HG02571 (cell line): ENCODE data around the gene ZNF292.
"Not testable (repeated sequence)": the region's sequence is repeated elsewhere in the genome, so short reads cannot be mapped to it uniquely, and the experiment has no call there.

Experiments used
- ATAC-seq: cut with Tn5 transposase; IDR thresholded peaks from one replicate; pipeline ENCODE4 v1.9.1; 2021; ENCODE audit warnings: mild to moderate bottlenecking, moderate library complexity; ENCODE audit not compliant: unreplicated experiment

Gene ZNF292

DNA sequence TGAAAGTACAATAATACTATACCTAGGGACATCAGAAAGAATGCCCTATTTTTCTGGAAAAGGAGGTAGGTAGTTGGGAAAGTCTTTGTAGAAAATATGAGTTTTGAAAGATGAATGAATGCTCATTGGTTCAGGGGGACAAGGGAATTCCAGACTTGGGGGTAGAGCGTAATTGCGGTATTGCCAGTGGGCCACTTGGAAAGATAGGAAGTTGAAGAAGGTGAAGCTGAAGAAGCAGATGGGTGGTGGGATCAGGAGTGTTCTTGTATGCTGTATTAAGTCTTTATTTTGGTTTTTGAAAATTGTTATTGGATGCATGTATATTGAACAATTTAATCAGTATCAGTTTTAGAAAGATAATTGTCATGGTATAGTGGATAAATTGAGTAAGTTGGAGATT, 109.1 kb downstream of the ZNF292 start:
- ATAC-seq = no peak

DNA sequence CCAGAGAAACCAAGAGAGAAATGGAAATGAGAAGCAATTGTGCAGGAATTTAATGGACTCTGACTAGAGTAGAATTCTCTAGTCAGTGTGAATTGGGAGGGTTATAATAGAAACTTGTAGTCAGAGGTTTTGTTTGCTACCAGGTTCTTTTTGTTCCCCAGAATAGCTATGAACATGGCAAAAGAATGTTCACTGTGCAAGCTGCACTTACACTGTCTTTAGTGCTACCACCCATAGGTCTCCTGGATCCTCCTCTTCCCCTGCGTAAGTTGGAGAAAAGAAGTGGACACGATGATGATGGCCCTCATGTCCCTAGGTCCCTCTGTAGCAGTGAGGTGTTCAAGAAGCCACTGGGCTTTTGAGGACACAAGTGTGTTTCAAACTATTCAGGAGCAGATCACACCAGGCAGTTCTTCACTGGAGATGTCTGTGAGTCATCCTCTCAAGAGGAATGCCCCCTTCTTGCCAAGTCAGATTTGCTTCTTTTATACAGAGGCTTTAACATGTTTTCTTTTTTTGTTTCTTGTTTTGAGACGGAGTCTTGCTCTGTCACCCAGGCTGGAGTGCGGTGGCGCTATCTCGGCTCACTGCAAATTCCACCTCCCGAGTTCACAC, 119.4 kb downstream of the ZNF292 start:
- no peak for ATAC-seq

DNA sequence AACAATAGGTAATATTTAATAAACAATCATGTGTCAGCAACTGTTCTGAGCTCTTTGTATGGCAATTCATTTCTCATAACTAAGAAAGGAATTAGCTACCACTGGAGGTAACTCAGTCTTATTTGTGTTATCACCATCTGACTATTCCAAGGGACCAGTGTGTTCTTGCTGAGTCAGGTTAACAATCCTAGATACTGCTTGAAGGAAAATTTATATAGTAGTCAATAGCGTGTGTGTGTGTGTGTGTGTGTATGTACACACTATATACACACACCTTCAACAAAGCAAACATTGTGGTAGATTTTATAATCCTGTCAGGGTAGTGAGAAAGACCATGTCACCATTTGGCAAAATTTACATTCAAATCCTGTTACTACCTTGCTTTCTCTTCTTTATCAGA, 121.3 kb downstream of the ZNF292 start:
- no peak for ATAC-seq

DNA sequence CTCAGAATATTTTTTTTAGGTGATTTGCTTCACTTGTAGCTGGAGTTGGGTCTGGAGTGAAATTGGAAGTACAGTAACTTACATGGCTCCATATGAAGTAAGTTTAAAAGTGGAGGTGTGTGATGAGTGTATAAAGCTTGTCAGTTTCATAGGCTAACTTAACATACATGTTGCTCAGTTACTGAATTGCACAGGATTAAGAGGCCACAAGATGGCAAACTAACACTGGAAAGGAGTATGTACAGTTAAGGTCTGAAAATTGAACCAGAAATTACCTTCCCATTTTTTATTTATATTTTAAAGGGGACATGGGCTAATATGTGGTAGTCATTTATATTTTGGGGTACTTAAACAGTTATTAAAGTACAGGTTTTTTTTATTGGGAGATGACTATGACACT, 121.8 kb downstream of the ZNF292 start:
- ATAC-seq = no peak

DNA sequence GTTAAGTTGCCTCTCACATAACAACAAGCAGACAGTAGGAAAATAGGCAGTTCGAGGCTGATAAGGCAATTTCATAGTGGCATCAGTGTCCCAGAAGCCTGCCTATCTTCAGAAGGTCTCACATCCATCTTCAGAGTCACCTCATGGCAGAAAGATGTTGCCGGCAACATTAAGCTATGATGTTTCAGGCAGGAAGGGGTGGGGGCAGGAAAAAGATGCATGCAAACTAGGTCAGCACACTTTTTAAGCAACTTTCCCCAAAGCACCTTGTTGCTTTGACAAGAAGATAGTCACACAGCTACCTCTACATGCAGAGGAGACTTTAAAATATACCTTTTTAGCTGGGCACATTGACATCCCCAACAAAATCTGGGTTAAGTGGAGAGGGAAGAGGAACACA, 123.8 kb downstream of the ZNF292 start:
- no peak for ATAC-seq

DNA sequence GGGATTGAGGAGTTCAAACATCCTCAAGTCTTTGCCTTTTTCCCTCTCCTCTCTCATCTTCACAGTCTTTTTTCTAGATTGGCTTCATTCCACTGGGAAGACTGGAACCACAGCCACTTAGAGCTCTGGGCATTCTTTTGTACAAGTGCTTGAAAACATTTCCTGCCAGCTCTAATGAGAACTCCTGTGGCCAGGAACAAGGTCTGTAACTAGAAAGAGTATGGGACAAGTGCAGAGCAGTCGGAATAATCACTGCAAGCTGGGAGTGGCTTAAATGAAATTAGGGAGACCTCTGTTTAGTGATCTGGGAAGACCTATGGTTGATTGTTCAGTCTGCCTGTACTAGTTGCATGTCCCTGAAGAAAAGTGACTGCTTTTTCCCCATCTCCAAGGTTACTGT, 126.1 kb downstream of the ZNF292 start:
- no peak for ATAC-seq

DNA sequence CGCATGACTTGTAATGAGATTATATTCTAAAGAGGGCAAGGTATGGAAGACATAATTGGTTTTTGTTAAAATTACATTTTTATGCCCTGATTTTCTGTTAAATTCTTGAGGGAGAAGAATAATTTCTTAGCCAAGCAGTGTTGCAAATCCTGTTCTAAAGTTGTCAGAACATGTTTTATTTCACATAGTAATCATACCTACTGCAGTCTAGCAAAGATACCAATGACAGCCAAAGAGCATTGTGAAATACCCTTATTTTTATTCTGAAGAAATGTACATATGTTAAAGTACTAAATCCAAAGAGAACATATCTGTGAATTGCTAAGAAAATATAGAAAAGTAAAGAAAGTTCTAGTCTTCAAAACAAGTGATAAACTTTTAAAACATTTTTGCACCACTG, 127.4 kb downstream of the ZNF292 start:
- no peak for ATAC-seq

DNA sequence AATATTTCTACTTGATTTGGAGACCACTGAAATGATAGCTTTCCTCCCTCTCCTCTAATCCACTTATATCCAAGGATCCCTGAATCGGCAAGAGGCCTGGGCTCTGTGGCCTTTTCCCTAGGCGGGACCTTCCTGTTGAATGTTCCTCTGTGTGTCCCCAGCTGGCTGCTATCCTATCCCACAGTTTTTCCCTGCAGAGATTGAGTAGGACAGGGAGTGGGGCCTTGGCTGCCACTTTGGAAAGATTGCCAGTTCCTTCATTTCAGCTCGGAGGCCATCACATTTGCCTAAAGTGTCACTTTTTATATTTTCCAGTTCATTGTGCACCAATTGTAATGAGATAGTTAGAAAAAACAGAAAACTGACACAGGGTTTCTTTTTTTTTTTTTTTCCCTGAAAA, 128.1 kb downstream of the ZNF292 start:
- ATAC-seq = no peak

DNA sequence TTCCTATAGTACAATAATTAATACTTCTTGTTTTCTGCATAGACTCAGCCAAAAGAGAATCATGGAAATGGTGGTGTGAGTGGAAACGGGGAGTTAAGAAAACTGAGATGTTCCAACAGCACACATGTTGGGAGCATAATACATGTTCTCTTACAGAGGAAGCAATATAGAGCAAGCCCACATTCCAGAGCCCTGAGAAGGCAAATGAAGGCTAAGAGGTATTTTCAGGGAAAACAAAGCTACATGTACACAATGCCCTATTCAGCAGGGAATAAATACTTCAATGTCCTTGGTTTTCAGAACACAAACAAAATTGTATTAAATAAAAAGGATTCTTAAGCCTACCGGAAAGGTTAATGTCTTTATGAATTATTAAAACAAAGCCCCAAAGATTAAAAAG, 131.9 kb downstream of the ZNF292 start:
- no peak for ATAC-seq

DNA sequence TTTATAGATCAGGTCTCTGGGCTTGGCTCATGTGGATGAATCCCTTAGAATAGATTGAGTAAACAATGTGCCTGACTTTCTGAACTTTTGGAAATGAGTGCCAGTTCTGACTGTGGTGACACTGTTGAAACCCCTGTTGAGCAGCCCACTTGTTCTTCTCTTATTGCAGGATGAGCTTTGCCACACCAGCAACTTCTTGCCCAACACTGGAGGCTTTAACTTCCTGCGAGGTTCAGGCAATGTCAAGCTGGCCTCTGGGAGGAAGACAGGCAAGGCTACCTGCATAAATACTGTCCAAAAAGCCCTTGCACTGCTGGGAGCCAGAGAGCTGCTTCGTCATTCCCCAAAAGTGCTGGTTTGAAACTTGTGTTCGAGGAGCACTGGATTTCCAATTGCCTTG, 134.2 kb downstream of the ZNF292 start:
- ATAC-seq = no peak

DNA sequence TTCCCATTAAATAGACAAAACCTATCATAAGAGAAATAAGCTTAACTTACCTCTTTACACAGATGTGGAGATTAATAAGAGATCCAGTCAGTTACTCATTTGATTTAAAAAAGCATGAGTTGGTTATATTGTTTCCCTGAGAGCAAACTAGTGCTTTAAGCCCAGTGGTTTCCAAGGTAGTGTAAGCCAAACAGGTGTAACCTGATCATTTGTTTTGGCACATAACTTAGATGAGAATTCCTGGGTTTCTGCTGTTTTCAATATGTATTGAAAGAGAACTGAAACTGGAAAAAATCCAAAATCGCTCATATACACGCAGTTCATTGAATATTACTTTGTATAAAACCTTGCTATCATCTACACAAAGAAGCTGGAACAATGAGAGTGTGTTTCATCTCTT, 136.5 kb downstream of the ZNF292 start:
- no peak for ATAC-seq

DNA sequence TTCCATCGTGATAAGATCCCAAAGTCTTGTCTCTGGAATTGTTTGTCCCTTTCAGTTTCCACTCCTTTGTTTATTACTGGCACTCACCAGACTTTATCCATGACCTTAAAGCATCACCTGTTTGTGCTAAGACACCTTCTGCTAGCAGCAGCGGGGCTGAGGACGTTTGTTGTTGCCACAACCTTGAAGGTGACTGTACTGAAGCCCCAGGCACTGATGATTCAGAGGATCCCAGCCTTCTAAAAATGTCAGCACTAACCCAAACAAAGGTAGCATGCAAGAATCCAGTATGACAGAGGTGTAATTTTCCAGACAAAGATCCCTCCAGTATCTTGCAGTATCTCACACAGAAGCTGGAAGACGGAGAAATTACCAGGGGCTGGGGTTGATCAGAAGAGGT, 138.2 kb downstream of the ZNF292 start:
- no peak for ATAC-seq

DNA sequence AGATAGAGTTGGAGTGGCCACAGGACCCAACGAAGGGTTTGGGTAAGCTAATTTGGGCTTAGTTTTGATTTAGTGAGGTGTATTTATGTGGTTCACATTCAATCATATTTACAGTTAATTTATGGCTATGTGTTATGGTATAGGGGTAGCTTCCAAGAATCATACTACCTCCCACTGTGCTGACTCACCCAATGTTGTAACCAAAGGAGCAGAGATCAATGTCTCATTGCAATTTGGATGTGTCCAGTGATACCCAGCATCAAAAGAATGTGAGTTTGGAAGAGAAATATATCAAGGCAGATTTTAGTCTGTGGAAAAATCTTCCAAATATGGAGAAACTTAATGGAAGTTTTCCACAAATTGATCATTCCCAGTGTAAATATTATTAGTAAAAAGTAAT, 141.8 kb downstream of the ZNF292 start:
- ATAC-seq = no peak

DNA sequence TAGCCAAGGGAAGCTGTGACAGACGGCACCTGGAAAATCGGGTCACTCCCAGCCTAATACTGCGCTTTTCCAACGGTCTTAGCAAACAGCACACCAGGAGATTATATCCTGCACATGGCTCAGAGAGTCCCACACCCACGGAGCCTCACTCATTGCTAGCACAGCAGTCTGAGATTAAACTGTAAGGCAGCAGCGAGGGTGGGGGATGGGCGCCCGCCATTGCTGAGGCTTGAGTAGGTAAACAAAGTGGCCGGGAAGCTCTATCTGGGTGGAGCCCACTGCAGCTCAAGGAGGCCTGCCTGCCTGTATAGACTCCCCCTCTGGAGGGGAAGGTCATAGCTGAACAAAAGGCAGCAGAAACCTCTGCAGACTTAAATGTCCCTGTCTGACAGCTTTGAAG, 145.9 kb downstream of the ZNF292 start:
- not testable (repeated sequence) for ATAC-seq

DNA sequence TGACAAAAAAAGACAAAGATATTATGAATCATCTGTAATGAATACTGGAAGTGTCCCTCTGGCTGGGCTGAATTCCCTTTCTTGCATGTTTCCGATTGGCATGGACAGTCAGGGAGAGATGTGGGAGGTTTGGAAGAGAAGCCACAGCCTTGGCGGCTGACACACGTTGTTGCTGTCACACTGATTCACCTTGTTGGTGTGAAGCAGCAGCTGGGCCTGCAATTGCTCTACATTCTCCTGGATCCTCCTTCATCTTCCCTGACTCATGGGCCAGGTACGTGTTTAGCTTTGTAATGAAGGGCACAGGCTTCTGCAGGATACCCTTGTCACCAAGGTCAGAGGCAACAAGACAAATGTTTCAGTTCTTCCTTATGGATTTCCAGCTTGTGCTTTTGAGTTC, 153.6 kb downstream of the ZNF292 start:
- ATAC-seq = no peak

DNA sequence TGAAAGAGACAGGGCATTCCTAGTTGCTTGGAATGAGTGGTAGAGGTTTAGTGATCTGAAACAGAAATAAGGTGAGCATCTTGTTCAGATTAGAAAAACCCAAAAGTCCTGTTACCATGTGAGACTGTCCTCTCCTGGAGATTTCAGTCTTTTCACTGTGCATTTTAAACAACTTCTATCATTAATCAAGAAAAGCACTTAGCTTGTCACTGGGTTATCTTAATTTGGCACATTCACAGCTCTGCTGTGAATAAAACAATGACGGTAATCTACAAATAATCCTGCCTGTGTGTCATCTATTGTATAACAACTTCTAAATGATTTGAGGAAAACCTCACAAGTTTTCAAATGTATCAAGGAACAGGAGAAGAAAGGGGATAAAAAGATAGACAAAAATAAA, 157.5 kb downstream of the ZNF292 start:
- ATAC-seq = no peak
